ENCODE data around the gene LHFPL2. TPM values are rescaled to one million over a fixed set of nuclear protein-coding genes. Genes with fewer than 3 reads are reported as not detected.

The LHFPL2 gene
- total and polyA plus RNA-seq, 2 donors (not counting 1 experiment from before 2014, with no cell fraction given): 3.8 to 35.5 TPM

DNA sequence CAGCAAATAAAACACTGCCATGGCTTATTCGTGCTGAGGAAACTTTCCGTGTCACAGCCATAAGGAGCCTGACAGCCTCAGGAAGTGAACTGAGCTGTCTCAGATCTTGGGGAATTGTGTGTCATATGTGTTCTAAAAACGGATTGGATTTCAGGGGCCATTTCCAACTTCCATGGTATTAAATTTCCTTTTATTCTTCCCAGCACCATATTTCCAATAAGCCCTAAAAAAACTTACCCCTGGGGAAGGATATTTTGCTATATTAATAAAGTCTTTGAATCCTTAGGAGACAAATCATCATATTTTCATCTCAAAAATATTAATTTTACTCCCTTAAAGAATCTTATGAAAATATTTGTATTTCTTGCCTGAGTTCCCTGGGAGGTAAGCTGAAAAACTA, 93.9 kb downstream of the LHFPL2 start:
- Histone ChIP-seq H3K27ac (ENCODE audit: low read length in 2 of 2) (no peak overlapping the region), H2AFZ (ENCODE audit: insufficient read depth, low read depth, low read length, poor library complexity, severe bottlenecking) (no peak overlapping the region), H3K4me3 (ENCODE audit: control extremely low read depth in 1 of 5, extremely low read depth in 1 of 5, insufficient read depth in 1 of 5, low read depth in 2 of 5, low read length in 4 of 5) (no peak overlapping the region), H3K9me3 (ENCODE audit: control extremely low read depth in 1 of 3, control insufficient read depth in 2 of 3, insufficient read depth in 1 of 3, low read length in 2 of 3) (no peaks in the 10 kb centered on the region), H4K20me1 (ENCODE audit: control insufficient read depth, insufficient read depth, low read length, poor library complexity, severe bottlenecking) (no peaks in the 10 kb centered on the region), H3K9ac (ENCODE audit: low read length) (no peak overlapping the region), H3K79me2 (ENCODE audit: control insufficient read depth, insufficient read depth, low read length) (no peaks in the 10 kb centered on the region), H3K36me3 (replicated peaks in 1 of 2; ENCODE audit: control extremely low read depth in 1 of 2, control insufficient read depth in 1 of 2, extremely low read depth in 1 of 2, insufficient read depth in 2 of 2, low read length in 1 of 2) (no peaks in the 10 kb centered on the region), H3K4me2 (replicated peaks; ENCODE audit: low read depth, low read length, poor library complexity, severe bottlenecking) (no peak overlapping the region), H3K27me3 (replicated peaks in 1 of 4; ENCODE audit: control extremely low read depth in 1 of 4, control insufficient read depth in 3 of 4, insufficient read depth in 4 of 4, low read length in 3 of 4) (no peaks in the 10 kb centered on the region), H3K4me1 (ENCODE audit: control insufficient read depth in 2 of 2, insufficient read depth in 2 of 2, low read length in 2 of 2) (peaks cover 7 to 8% of the 10 kb centered on the region in 2 donors)
- ATAC-seq (ENCODE audit: low read depth): no peak
- peaks cover 2% of the 10 kb centered on the region for H3K9me3 Mint-ChIP-seq (ENCODE audit: insufficient read depth)
- intact Hi-C loops (cut with micrococcal nuclease): loop anchor here (10.0 kb wide), 1 partner anchor 330 kb away; no protein-coding TSS in a partner anchor
- no peaks in the 10 kb centered on the region for H3K27me3 Mint-ChIP-seq
- ChIA-PET POLR2A (no interaction called here), CTCF (no interaction called here)
- no peak for TF ChIP-seq EZH2 (IDR thresholded peaks at IDR 0.05; ENCODE audit: borderline replicate concordance, insufficient read depth, low read depth, low read length, poor library complexity, severe bottlenecking)
- TF ChIP-seq, protein P1, sequence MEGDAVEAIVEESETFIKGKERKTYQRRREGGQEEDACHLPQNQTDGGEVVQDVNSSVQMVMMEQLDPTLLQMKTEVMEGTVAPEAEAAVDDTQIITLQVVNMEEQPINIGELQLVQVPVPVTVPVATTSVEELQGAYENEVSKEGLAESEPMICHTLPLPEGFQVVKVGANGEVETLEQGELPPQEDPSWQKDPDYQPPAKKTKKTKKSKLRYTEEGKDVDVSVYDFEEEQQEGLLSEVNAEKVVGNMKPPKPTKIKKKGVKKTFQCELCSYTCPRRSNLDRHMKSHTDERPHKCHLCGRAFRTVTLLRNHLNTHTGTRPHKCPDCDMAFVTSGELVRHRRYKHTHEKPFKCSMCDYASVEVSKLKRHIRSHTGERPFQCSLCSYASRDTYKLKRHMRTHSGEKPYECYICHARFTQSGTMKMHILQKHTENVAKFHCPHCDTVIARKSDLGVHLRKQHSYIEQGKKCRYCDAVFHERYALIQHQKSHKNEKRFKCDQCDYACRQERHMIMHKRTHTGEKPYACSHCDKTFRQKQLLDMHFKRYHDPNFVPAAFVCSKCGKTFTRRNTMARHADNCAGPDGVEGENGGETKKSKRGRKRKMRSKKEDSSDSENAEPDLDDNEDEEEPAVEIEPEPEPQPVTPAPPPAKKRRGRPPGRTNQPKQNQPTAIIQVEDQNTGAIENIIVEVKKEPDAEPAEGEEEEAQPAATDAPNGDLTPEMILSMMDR (IDR thresholded peaks at IDR 0.05): no peak
- H3K27ac Mint-ChIP-seq: no peak overlapping the region
- H3K4me3 Mint-ChIP-seq: no peak overlapping the region
- H3K4me1 Mint-ChIP-seq: peaks cover 22% of the 10 kb centered on the region
- no CpG with 5 or more reads among the region's 3 CpGs for WGBS (ENCODE audit: insufficient coverage)
- no peak for DNase-seq

DNA sequence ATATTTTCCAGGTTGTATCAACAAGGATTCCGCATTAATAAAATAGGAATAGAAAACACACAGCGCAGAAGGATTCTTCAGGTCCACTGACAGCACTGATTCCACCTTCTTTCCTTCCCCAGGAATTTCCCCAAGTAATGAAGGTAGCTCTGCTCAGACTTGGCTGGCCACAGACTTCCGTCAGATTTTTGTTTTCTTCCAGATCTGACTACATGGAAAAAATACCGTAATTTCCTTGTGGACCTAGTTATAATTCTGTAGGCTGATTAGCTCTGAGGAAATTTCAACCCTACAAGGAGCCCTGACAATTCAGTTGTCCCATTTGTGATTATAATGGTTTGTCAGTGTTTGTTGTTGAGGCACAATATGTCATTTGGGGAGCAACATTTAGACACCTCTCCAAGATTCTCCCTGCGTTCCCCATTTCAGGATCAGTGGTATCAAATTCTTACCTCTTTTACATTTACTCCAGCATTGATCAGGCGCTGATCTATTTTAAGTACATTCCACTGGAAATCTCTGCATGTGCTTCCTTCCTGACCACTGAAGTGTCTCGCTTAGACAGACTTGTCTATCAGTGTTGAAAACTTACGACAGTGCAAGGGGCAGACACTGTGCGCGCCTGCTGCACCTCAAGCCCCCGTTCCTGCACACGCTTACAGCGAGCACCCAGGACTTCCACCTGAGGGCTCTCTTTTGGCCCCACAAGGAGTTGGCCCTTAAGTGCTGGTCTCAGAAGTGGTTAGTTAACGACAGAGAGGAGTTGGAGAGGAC, 94.8 kb downstream of the LHFPL2 start:
- Mint-ChIP-seq H3K9me3 (ENCODE audit: insufficient read depth) (peaks cover 2% of the 10 kb centered on the region), H3K27me3 (no peaks in the 10 kb centered on the region), H3K27ac (no peak overlapping the region), H3K4me1 (peaks cover 28% of the 10 kb centered on the region), H3K4me3 (no peak overlapping the region)
- intact Hi-C loops (cut with micrococcal nuclease): loop anchor here (10.0 kb wide), 1 partner anchor 331 kb away; no protein-coding TSS in a partner anchor
- H2AFZ ChIP-seq (ENCODE audit: insufficient read depth, low read depth, low read length, poor library complexity, severe bottlenecking): no peak overlapping the region
- CTCF ChIA-PET: interaction anchor here (0.5 to 0.8 kb wide), 2 partner anchors 9 to 366 kb away, joined by 3 read pairs; no protein-coding TSS in a partner anchor
- H3K27ac ChIP-seq (ENCODE audit: low read length in 2 of 2): no peak overlapping the region
- H3K9ac ChIP-seq (ENCODE audit: low read length): no peak overlapping the region
- H4K20me1 ChIP-seq (ENCODE audit: control insufficient read depth, insufficient read depth, low read length, poor library complexity, severe bottlenecking): no peaks in the 10 kb centered on the region
- DNase-seq (no peak), ATAC-seq (ENCODE audit: low read depth) (no peak)
- no peak for TF ChIP-seq EZH2 (IDR thresholded peaks at IDR 0.05; ENCODE audit: borderline replicate concordance, insufficient read depth, low read depth, low read length, poor library complexity, severe bottlenecking)
- TF ChIP-seq, protein P1 (IDR thresholded peaks at IDR 0.05): no peak
- H3K79me2 ChIP-seq (ENCODE audit: control insufficient read depth, insufficient read depth, low read length): no peaks in the 10 kb centered on the region
- H3K9me3 ChIP-seq (ENCODE audit: control extremely low read depth in 1 of 3, control insufficient read depth in 2 of 3, insufficient read depth in 1 of 3, low read length in 2 of 3): no peaks in the 10 kb centered on the region
- H3K4me3 ChIP-seq (ENCODE audit: control extremely low read depth in 1 of 5, extremely low read depth in 1 of 5, insufficient read depth in 1 of 5, low read depth in 2 of 5, low read length in 4 of 5): no peak overlapping the region
- no peak overlapping the region for H3K4me2 ChIP-seq (replicated peaks; ENCODE audit: low read depth, low read length, poor library complexity, severe bottlenecking)
- POLR2A ChIA-PET: no interaction called here
- H3K36me3 ChIP-seq (replicated peaks in 1 of 2; ENCODE audit: control extremely low read depth in 1 of 2, control insufficient read depth in 1 of 2, extremely low read depth in 1 of 2, insufficient read depth in 2 of 2, low read length in 1 of 2): no peaks in the 10 kb centered on the region
- WGBS (ENCODE audit: insufficient coverage): 92% methylated on average over 10 of the region's 14 CpGs
- no peaks in the 10 kb centered on the region for H3K27me3 ChIP-seq (replicated peaks in 1 of 4; ENCODE audit: control extremely low read depth in 1 of 4, control insufficient read depth in 3 of 4, insufficient read depth in 4 of 4, low read length in 3 of 4)
- H3K4me1 ChIP-seq (ENCODE audit: control insufficient read depth in 2 of 2, insufficient read depth in 2 of 2, low read length in 2 of 2): peaks cover 7 to 14% of the 10 kb centered on the region in 2 donors
